IPS-15b (cell line): Measurements from ENCODE around the gene FAM240A.

ENCODE experiments used
- H3K27me3 ChIP-seq: one replicate; pipeline ENCODE4 v1.6.1; 2013; ENCODE audit warnings: low read length; ENCODE audit not compliant: control insufficient read depth, insufficient read depth
- H3K36me3 ChIP-seq: one replicate; pipeline ENCODE4 v1.6.1; 2013; ENCODE audit warnings: low read length; ENCODE audit not compliant: control insufficient read depth, insufficient read depth
- H3K4me1 ChIP-seq: one replicate; pipeline ENCODE4 v1.6.1; 2013; ENCODE audit warnings: mild to moderate bottlenecking, low read length; ENCODE audit not compliant: control insufficient read depth, insufficient read depth
- H3K4me3 ChIP-seq: one replicate; pipeline ENCODE4 v1.5.1; 2013; ENCODE audit warnings: low read depth, low read length
- H3K9ac ChIP-seq: one replicate; pipeline ENCODE4 v1.6.1; 2013; ENCODE audit warnings: low read depth, mild to moderate bottlenecking, low read length
- H3K9me3 ChIP-seq: one replicate; pipeline ENCODE4 v1.6.1; 2013; ENCODE audit warnings: mild to moderate bottlenecking, low read length; ENCODE audit not compliant: control insufficient read depth, insufficient read depth

FAM240A gene

GRCh38 chr3:46667061-46667621 lies 54.8 kb downstream of the FAM240A start:
- Histone ChIP-seq H3K27me3 (no peaks in the 10 kb centered on the region), H3K4me3 (no peak overlapping the region), H3K4me1 (peaks cover 8% of the 10 kb centered on the region), H3K9ac (no peak overlapping the region), H3K9me3 (no peaks in the 10 kb centered on the region), H3K36me3 (no peaks in the 10 kb centered on the region)

GRCh38 chr3:46667657-46668056 lies 55.3 kb downstream of the FAM240A start:
- Histone ChIP-seq H3K4me1 (peaks cover 5% of the 10 kb centered on the region), H3K9ac (no peak overlapping the region), H3K27me3 (no peaks in the 10 kb centered on the region), H3K9me3 (no peaks in the 10 kb centered on the region), H3K36me3 (no peaks in the 10 kb centered on the region), H3K4me3 (no peak overlapping the region)

GRCh38 chr3:46668116-46668515 lies 55.8 kb downstream of the FAM240A start:
- Histone ChIP-seq H3K36me3 (no peaks in the 10 kb centered on the region), H3K4me1 (peaks cover under 1% of the 10 kb centered on the region), H3K9ac (no peak overlapping the region), H3K9me3 (no peaks in the 10 kb centered on the region), H3K4me3 (no peak overlapping the region), H3K27me3 (no peaks in the 10 kb centered on the region)

- Histone ChIP-seq H3K9ac (no peak overlapping the region), H3K27me3 (no peaks in the 10 kb centered on the region), H3K9me3 (no peaks in the 10 kb centered on the region), H3K4me1 (no peaks in the 10 kb centered on the region), H3K4me3 (no peak overlapping the region), H3K36me3 (no peaks in the 10 kb centered on the region)
Observed at GRCh38 chr3:46668591-46668990, 56.3 kb downstream of the FAM240A start.

- H3K9me3 ChIP-seq: no peaks in the 10 kb centered on the region
- no peak overlapping the region for H3K4me3 ChIP-seq
- H3K4me1 ChIP-seq: no peaks in the 10 kb centered on the region
- no peaks in the 10 kb centered on the region for H3K27me3 ChIP-seq
- no peak overlapping the region for H3K9ac ChIP-seq
- no peaks in the 10 kb centered on the region for H3K36me3 ChIP-seq
Observed at GRCh38 chr3:46669191-46669999, 57.1 kb downstream of the FAM240A start.

- Histone ChIP-seq H3K36me3 (no peaks in the 10 kb centered on the region), H3K9me3 (no peaks in the 10 kb centered on the region), H3K9ac (no peak overlapping the region), H3K27me3 (no peaks in the 10 kb centered on the region), H3K4me3 (no peak overlapping the region), H3K4me1 (no peaks in the 10 kb centered on the region)
Observed at GRCh38 chr3:46670000-46670890, 57.9 kb downstream of the FAM240A start.

- H3K4me3 ChIP-seq: no peak overlapping the region
- H3K9me3 ChIP-seq: no peaks in the 10 kb centered on the region
- no peaks in the 10 kb centered on the region for H3K27me3 ChIP-seq
- H3K9ac ChIP-seq: no peak overlapping the region
- H3K4me1 ChIP-seq: no peaks in the 10 kb centered on the region
- H3K36me3 ChIP-seq: no peaks in the 10 kb centered on the region
Observed at GRCh38 chr3:46670891-46671427, 58.6 kb downstream of the FAM240A start.

GRCh38 chr3:46671541-46672348 lies 59.4 kb downstream of the FAM240A start:
- no peaks in the 10 kb centered on the region for H3K4me1 ChIP-seq
- no peaks in the 10 kb centered on the region for H3K9me3 ChIP-seq
- H3K36me3 ChIP-seq: no peaks in the 10 kb centered on the region
- no peaks in the 10 kb centered on the region for H3K27me3 ChIP-seq
- no peak overlapping the region for H3K4me3 ChIP-seq
- no peak overlapping the region for H3K9ac ChIP-seq

GRCh38 chr3:46672349-46672695 lies 60.0 kb downstream of the FAM240A start:
- H3K9me3 ChIP-seq: no peaks in the 10 kb centered on the region
- no peaks in the 10 kb centered on the region for H3K36me3 ChIP-seq
- H3K27me3 ChIP-seq: no peaks in the 10 kb centered on the region
- no peak overlapping the region for H3K9ac ChIP-seq
- H3K4me1 ChIP-seq: no peaks in the 10 kb centered on the region
- no peak overlapping the region for H3K4me3 ChIP-seq

GRCh38 chr3:46673151-46674030 lies 61.1 kb downstream of the FAM240A start:
- Histone ChIP-seq H3K4me1 (no peaks in the 10 kb centered on the region), H3K4me3 (no peak overlapping the region), H3K9me3 (no peaks in the 10 kb centered on the region), H3K27me3 (no peaks in the 10 kb centered on the region), H3K9ac (no peak overlapping the region), H3K36me3 (no peaks in the 10 kb centered on the region)
